ENCODE measurements around the gene GATAD2A. TPM values are rescaled to one million over a fixed set of nuclear protein-coding genes. Genes with fewer than 3 reads are reported as not detected.

The GATAD2A gene
- 86.2 and 118 TPM in 2 replicates for total RNA-seq

GRCh38 chr19:19404879-19405860 is at the start of gene GATAD2A:
GATAD2A (plus strand) TSS chr19:19405675; CDS start chr19:19465346, 59,671 bp downstream.
- H3K4me3 ChIP-seq (ENCODE audit: low read depth, low read length), result peak within 1 kb of the TSS; percentile 74
- DNase-seq (ENCODE audit: low read depth), result no peak
- peak; percentile 35 for TF ChIP-seq CTCF (conservative IDR thresholded peaks at IDR 0.05; ENCODE audit: low read depth, low read length)

GRCh38 chr19:19356500-19356899 is 49.0 kb upstream of the GATAD2A start:
- DNase-seq (ENCODE audit: low read depth), result no peak
- TF ChIP-seq CTCF (conservative IDR thresholded peaks at IDR 0.05; ENCODE audit: low read depth, low read length), result no peak
- H3K4me3 ChIP-seq (ENCODE audit: low read depth, low read length), result no peak overlapping the region

GRCh38 chr19:19356901-19357566 is 48.4 kb upstream of the GATAD2A start:
- TF ChIP-seq CTCF (conservative IDR thresholded peaks at IDR 0.05; ENCODE audit: low read depth, low read length), result no peak
- no peak overlapping the region for H3K4me3 ChIP-seq (ENCODE audit: low read depth, low read length)
- DNase-seq (ENCODE audit: low read depth), result no peak

GRCh38 chr19:19361075-19361594 is 44.3 kb upstream of the GATAD2A start:
- DNase-seq (ENCODE audit: low read depth), result no peak

GRCh38 chr19:19362075-19362474 is 43.4 kb upstream of the GATAD2A start:
- H3K4me3 ChIP-seq (ENCODE audit: low read depth, low read length), result no peak overlapping the region
- no peak for TF ChIP-seq CTCF (conservative IDR thresholded peaks at IDR 0.05; ENCODE audit: low read depth, low read length)
- DNase-seq (ENCODE audit: low read depth), result no peak

More at GRCh38 chr19:19361075-19361594, 44.3 kb upstream of the GATAD2A start:
- H3K4me3 ChIP-seq (ENCODE audit: low read depth, low read length), result no peak overlapping the region
- TF ChIP-seq CTCF (conservative IDR thresholded peaks at IDR 0.05; ENCODE audit: low read depth, low read length), result peak; percentile 75

GRCh38 chr19:19366434-19367396 is 38.8 kb upstream of the GATAD2A start:
- H3K4me3 ChIP-seq (ENCODE audit: low read depth, low read length), result no peak overlapping the region
- DNase-seq (ENCODE audit: low read depth), result no peak
- peak; percentile 95 for TF ChIP-seq CTCF (conservative IDR thresholded peaks at IDR 0.05; ENCODE audit: low read depth, low read length)
